Activated CD8-positive, alpha-beta memory T cell treated with anti-CD3 and anti-CD28 coated beads, Interleukin-2, amount 50 U/mL, for 24 hours (primary cell): ENCODE measurements around the gene KCNMA1.

Experiments used
- DNase-seq: peaks from one replicate; pipeline ENCODE4 v3.0.0-alpha.2; 2020; ENCODE audit errors: extremely low read depth

Gene KCNMA1

GRCh38 chr10:77306666-77307065 is 330.9 kb downstream of the KCNMA1 start:
- DNase-seq, result no peak

GRCh38 chr10:77305650-77306632 is 331.7 kb downstream of the KCNMA1 start:
- no peak for DNase-seq

GRCh38 chr10:77304192-77304591 is 333.4 kb downstream of the KCNMA1 start:
- no peak for DNase-seq

GRCh38 chr10:77301305-77301730 is 336.3 kb downstream of the KCNMA1 start:
- no peak for DNase-seq

GRCh38 chr10:77300682-77301302 is 336.8 kb downstream of the KCNMA1 start:
- DNase-seq, result no peak

- no peak for DNase-seq
Observed at GRCh38 chr10:77299320-77299719, 338.3 kb downstream of the KCNMA1 start.

GRCh38 chr10:77297393-77297739 is 340.2 kb downstream of the KCNMA1 start:
- no peak for DNase-seq

GRCh38 chr10:77296534-77297392 is 340.8 kb downstream of the KCNMA1 start:
- no peak for DNase-seq

GRCh38 chr10:77293773-77294172 is 343.8 kb downstream of the KCNMA1 start:
- DNase-seq, result no peak

- DNase-seq, result no peak
Observed at GRCh38 chr10:77293347-77293746, 344.3 kb downstream of the KCNMA1 start.

- DNase-seq, result no peak
Observed at GRCh38 chr10:77291596-77292505, 345.8 kb downstream of the KCNMA1 start.

GRCh38 chr10:77290528-77291155 is 347.0 kb downstream of the KCNMA1 start:
- no peak for DNase-seq

GRCh38 chr10:77289790-77290189 is 347.8 kb downstream of the KCNMA1 start:
- DNase-seq, result no peak

GRCh38 chr10:77289027-77289501 is 348.5 kb downstream of the KCNMA1 start:
- no peak for DNase-seq

- no peak for DNase-seq
Observed at GRCh38 chr10:77287647-77288120, 349.9 kb downstream of the KCNMA1 start.

- no peak for DNase-seq
Observed at GRCh38 chr10:77286531-77287508, 350.8 kb downstream of the KCNMA1 start.

GRCh38 chr10:77285529-77286182 is 352.0 kb downstream of the KCNMA1 start:
- DNase-seq, result no peak

GRCh38 chr10:77284797-77285196 is 352.8 kb downstream of the KCNMA1 start:
- no peak for DNase-seq

GRCh38 chr10:77283326-77283725 is 354.3 kb downstream of the KCNMA1 start:
- DNase-seq, result no peak
